Stimulated activated CD8-positive, alpha-beta memory T cell treated with anti-CD3 and anti-CD28 coated beads, Interleukin-15, amount 100 ng/mL, for 48 hours (primary cell): ENCODE results near the gene EPHA8.

Experiments
- DNase-seq, 2 donors: peaks; one replicate each; pipeline ENCODE4 v3.0.0-alpha.2; 2020; ENCODE audit warnings: low read depth in 2 of 2

The EPHA8 gene

GRCh38 chr1:22592919-22593790 lies 29.9 kb downstream of the EPHA8 start:
- DNase-seq, result no peak

DNA sequence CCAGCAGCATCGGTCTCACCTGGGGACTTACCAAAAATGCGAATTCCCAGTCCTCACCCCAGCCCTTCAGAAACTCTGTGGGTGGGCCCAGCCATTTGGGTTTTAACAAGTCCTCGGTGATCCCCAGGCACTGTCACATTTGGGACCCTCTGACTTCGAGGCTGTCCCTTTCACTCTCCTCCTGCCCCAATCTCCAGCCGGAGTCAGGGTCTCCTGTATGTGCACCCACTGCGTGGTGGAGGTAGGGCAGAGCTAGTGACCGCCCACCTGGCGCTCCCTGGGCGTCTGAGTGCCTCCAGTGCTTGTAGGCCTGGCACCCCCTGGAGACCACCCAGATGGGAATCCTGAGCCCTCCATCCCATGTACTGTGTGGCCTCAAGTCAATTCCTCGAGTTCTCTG lies 31.1 kb downstream of the EPHA8 start:
- DNase-seq, result no peak

GRCh38 chr1:22595108-22595507 lies 31.8 kb downstream of the EPHA8 start:
- DNase-seq, result no peak

DNA sequence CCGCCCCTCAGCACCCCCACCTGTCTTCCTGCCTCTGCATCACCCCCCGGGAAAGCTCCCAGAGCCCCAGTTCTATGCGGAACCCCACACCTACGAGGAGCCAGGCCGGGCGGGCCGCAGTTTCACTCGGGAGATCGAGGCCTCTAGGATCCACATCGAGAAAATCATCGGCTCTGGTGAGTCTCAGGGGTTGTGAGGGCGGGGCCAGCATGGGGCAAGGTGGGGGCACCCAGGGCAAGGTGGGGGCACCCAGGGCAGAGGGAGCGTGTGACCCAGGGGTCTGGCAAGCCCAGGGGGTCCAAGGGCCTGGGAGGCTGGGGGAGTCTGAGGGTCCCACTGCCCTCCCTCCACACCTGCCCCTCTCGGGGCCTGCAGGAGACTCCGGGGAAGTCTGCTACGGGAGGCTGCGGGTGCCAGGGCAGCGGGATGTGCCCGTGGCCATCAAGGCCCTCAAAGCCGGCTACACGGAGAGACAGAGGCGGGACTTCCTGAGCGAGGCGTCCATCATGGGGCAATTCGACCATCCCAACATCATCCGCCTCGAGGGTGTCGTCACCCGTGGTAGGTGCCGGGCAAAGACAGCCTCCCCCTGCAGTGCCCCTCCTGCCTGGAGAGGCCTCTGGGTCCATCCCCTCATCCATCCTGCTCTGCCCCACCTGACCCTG lies 34.1 kb downstream of the EPHA8 start:
- DNase-seq, result no peak

GRCh38 chr1:22597996-22598395 lies 34.7 kb downstream of the EPHA8 start:
- DNase-seq, result no peak

GRCh38 chr1:22598736-22599135 lies 35.4 kb downstream of the EPHA8 start:
- DNase-seq, result no peak

DNA sequence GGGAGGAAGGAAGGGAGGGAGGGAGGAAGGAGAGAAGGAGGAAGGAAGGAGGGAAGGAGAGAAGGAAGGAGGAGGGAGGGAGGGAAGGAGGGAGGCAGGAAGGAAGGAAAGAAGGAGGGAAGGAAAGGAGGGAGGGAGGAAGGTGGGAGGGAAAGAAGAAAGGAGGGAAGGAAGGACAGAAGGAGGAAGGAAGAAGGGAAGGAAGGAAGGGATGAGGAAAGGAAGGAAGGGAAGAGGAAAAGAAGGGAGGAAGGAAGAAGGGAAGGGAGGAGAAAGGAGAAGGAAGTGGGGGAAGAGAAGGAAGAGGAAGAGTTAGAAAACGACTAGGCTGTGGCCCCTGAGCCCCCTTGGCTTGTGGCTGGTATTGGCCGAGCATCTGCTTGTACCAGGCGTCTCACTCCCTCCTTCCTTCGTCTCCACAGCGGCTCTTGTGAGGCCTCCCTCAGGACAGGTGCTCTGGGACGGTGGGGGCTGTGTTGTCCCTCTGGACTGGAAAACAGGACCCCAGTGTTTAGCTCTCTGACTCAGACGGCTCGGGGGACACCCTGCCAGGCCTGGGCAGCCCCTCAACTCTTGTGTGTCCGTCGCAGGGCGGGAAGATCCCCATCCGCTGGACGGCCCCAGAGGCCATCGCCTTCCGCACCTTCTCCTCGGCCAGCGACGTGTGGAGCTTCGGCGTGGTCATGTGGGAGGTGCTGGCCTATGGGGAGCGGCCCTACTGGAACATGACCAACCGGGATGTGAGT lies 37.0 kb downstream of the EPHA8 start:
- no peak for DNase-seq

- no peak for DNase-seq
These were observed 37.7 kb downstream of the EPHA8 start for GRCh38 chr1:22600817-22601605.

DNA sequence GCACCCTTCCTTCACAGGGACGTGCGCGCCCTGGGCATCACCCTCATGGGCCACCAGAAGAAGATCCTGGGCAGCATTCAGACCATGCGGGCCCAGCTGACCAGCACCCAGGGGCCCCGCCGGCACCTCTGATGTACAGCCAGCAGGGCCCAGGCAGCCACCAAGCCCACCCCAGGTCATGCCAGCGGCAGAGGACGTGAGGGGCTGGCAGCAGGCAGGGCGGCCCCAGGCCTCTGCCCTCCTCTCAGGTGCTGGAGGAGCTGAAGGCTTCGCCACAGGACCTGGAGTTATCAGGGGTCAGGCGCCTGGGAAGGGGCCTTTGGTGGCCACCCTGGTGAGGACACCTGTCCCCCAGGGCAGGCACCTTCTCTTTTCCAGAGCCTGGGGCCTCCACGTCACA lies 38.3 kb downstream of the EPHA8 start:
- no peak for DNase-seq

- DNase-seq, result no peak
These were observed 38.9 kb downstream of the EPHA8 start for GRCh38 chr1:22602060-22602740.

DNA sequence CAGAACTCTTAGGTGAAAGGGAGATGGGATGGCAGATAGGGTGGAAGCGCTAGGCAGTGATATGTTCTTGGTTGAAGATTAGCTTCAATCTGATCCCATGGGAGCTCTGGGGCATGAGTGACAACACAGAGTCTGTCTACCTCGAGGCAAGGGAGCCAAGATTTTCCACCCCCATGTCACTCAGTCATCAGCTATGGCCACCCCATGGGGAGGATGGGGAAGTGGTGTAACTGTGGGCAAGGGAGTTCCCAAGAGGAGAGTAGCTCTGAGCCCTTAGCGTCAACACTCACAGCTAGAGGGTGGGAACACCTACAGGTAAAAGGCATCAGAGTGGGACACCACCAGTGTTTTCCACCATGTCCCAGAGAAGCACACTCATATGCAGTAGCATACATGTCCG lies 42.9 kb downstream of the EPHA8 start:
- DNase-seq, result no peak

GRCh38 chr1:22607154-22607553 lies 43.9 kb downstream of the EPHA8 start:
- no peak for DNase-seq

GRCh38 chr1:22608361-22608760 lies 45.1 kb downstream of the EPHA8 start:
- DNase-seq, result no peak

GRCh38 chr1:22609291-22609690 lies 46.0 kb downstream of the EPHA8 start:
- DNase-seq, result no peak

- no peak for DNase-seq
These were observed 48.2 kb downstream of the EPHA8 start for GRCh38 chr1:22611530-22611947.

DNA sequence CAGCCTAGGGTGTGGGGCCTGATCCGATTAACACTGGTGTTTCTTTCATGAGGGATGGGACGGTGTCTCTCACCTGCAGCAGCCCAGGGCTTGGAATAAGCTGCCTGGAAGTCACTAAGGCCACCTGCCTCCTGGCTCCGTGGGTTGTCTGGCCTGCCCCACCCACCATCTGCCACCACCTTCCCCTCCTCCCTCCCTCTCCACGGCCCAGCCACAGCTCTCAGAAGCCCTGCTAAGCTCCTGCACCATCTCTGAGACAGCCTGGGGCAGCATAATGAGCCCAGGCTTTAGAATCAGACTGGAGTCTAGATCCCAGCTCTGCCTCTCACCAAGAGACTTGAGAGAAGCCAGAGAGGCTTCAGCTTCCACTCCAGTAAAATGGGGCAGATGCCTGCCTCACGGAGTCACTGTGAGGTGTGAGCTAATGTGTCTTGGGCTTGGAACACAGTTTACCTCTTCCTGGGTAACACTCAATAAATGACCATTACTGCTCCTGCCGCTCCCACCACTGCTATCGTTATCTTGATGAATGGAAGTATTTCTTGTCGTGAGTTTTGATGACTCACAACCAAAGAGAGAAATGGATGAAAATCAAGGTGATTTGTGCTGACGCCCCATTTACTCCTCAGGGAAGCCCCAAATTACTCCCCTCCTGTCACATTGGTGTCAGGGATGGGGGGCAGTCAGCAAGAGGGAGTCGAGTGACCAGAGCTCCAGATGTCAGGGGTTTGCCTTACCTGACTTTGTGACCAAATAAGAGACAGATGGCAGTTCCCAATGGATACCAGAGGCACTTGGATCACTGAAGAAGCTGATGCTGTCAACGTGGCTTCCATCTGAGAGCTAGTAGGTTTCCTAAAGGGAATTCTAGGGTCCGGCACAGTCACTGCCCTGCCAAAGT lies 49.6 kb downstream of the EPHA8 start:
- DNase-seq, result no peak

DNA sequence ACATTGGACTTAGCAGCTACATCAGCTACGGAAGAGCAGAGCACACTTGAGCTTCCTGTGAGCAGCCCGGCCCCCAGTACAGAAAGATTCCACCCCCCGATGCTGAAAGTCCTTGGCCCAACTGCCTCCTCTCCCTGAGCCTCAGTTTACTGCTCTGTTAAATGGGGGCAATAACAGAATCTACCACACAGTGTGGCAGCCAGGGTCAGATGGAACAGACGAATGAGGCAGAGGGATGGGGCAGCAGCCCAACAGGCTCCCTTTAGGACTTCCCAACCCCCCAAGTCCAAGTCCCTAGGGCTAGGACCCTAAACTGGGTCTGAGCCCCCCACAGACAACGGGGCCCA lies 50.3 kb downstream of the EPHA8 start:
- no peak for DNase-seq

- no peak for DNase-seq
These were observed 50.7 kb downstream of the EPHA8 start for GRCh38 chr1:22613951-22614350.

- no peak for DNase-seq
These were observed 52.6 kb downstream of the EPHA8 start for GRCh38 chr1:22615886-22616285.

DNA sequence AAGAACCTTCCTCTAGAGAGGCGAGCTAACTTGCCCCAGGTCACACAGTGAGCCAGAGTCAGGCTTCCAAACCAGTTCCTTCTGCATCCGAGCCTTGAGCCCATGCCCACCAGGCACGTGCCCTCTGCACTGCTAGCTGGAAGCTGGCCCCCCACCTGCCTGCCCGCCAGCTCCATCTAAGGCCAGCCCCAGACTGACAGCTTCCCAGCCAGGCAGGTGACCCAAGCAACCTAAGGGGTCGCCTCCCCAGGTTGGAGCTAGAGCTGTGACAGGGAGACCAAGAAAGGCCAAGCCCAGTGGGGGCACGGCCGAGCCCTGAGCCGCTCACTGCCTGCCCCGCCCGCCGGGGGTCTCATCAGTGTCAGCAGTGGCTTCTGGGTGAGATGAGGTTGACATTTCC lies 53.3 kb downstream of the EPHA8 start:
- DNase-seq, result no peak
